HG03280 (cell line): ENCODE data around the gene MKX.
"Not testable (repeated sequence)": the region's sequence is repeated elsewhere in the genome, so short reads cannot be mapped to it uniquely, and the experiment has no call there.

Source experiments
- ATAC-seq: cut with Tn5 transposase; IDR thresholded peaks from one replicate; pipeline ENCODE4 v1.9.1; 2021; ENCODE audit warnings: mild to moderate bottlenecking, moderate library complexity; ENCODE audit not compliant: unreplicated experiment

Gene MKX

DNA sequence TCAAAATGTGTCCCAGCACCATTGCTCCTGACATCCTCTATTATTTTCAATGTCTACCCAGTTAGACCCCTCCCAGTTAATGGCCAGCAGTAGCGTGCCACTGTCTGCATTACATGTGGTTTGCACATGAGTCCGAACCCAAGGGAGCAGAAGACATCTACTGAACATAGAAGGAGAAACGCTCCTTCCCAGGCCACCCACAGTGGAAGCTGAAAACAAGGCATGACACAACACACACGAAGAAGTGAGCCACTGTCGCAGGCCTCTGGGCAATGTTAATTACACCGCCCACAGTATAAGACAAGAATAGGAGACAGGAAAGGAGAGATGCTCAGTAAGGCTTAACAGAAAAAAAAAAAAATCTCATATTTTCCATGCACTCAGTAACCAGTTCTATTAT, 50.5 kb downstream of the MKX start:
- no peak for ATAC-seq

DNA sequence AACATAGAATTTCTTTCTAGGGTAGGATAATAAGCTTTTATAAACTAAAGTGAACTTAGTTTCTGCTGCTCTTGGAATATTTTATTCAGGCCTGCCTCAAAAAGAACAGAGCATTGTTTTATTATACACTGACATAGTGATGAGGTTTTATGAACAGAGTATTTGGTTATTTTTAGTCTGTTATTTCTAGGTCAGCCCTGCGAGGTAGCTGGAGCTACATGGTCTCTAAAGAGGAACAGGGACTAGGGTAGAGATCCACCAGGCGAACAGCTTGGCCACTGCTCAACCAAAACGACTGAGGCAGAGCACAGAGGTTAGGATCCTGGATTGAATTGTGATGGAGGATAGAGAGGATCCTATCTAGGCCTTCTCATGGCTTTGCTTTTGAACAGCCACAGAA, 53.0 kb downstream of the MKX start:
- ATAC-seq, result no peak

DNA sequence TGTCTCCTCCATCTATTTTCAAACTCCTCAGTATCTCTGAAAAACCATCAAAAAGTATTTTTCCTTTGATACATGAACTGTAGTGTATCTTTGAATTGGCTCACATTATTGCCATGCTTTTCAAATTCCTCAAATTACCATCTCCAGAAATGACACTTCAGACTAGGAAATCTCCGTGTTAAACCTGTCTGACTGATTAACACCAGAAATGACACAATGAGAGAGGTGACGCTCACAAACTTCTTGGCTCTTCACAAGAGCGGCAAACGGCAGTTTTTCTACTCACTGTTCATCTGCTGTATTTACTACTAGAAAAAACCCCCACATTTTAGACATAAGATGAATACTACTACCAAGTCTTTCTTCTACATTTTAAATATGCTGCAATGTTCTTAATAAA, 56.6 kb downstream of the MKX start:
- ATAC-seq, result no peak

DNA sequence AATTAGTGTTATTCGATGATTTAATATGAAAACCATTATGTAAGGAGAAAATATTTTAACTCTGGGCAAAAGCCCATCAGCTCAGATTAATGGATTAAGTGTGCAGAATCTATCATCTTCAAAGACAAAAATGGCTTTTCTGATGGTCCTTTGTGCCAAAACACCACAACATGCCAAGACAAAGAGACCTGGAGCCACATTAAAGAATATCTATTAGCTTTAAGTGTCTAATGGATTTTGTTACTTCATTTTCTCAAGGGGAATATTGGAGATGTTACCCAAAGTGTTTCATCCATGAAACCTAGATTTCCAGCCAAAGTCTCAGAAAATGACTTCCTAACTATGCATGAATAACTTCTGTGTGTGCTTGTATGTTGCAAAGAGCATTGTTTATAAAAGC, 57.3 kb downstream of the MKX start:
- no peak for ATAC-seq

DNA sequence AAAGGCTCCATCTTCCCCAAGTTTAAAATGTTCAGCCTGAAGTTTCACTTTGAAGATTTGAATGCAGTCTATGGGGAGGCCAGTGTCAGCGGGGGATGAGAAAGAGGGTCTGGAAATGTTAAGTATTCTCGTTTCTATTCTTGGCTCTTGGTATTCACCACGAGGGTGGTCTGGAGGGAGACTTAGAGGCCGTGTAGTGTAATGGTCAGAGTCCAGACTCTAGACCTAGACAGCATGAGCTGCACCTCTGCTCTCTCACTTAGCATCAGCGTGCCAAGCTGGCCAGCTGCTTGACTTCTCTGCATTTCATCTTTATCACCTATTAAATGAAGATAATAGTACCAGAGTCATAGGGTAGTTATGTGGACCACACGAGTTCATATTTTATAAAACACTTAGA, 57.9 kb downstream of the MKX start:
- ATAC-seq, result no peak

DNA sequence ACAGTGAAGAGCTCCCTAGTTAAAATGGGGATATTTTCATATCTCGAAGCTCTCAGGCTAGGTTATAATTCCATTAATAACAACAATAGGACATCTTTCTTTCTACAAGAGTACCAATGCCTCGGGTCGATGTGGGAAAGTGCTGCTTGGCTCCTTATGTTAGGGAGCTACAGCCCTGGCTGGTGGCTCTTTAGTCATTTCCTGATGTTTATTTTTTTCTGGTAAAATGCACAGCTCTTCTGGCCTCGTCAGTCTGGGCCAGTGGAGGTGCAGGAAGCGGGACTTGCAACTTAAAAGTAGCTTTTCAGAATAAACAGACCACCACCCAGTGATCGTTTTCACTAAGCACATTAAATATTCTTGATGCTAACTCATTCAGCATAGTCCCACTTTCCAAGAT, 58.3 kb downstream of the MKX start:
- ATAC-seq, result no peak

DNA sequence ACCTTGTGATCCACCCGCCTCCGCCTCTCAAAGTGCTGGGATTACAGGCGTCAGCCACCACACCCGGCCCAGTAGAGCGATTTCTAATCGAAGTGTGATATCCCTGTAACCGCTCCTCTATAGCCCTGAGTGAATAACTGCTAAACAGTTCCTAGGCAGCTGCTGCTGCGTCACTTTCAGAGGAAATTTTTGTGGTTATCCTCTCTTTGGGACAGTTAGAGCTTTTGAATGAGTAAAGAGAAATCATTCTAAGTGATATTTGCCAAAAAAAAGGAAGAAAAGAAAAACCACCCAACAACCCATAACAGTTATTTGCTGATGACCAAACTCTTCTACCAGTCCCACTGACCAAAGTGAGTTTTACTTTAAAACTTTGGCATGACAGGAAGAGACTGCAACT, 59.9 kb downstream of the MKX start:
- no peak for ATAC-seq

DNA sequence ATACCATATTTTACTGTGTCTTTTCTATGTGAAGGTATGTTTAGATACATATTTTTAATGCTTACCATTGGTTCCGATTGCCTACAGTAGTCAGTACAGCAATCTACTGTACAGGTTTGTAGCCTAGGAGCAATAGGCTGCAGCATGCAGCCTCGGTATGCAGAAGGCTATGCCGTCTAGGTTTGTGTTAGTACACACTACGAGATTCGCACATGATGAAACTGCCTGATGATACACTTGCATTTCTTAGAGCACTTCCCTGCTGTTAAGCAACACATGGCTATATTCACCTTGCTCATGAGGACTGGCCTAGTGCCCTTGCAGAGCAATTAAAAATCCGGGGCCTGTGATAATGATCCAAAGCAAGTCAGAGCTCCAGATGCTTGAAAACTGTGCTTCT, 62.4 kb downstream of the MKX start:
- no peak for ATAC-seq

DNA sequence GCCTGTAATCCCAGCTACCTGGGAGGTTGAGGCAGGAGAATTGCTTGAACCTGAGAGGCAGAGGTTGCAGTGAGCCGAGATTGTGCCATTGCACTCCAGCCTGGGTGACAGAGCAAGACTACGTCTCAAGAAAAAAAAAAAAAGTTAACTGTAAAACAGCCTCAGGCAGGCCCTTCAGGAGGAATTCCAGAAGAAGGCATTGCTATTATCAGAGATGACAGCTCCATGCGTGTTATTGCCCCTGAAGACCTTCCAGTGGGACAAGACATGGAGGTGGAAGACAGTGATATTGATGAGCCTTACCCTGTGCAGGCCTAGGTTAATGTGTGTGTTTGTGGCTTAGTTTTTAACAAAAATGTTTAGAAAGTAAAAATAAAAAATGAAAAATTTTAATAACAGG, 63.8 kb downstream of the MKX start:
- not testable (repeated sequence) for ATAC-seq

DNA sequence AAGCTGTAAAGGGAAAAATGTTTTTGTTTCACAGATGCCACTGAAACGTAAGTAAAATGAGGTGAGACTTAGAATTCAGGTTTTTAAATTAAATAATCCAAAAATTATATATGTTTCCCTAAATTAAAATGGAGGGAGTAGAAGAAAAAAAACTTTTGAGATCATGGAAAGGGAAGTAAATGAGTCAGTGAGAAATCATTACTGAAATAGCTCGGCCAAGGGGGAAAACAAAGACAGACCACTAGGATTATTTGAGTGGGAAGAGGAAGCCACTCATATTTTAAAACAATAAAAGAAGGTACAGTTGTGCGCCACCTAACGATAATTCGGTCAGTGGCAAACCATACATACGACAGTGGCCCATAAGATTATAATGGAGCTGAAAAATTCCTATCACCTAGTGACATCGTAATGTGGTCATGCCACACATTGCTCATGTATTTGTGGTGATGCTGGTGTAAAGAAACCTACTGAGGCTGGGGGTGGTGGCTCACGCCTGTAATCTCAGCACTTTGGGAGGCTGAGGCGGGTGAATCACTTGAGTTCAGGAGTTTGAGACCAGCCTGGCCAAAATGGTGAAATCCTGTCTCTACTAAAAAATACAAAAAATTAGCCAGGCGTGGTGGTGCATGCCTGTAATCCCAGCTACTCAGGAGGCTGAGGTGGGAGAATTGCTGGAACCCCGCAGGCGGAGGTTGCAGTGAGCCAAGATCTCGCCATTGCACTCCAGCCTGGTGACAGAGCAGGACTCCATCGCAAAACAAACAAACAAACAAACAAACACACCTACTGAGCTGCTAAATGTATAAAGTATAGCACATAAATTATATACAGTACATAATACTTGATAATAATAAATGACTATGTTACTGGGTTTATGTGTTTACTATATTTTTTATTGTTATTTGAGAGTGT, 64.7 kb downstream of the MKX start:
- no peak for ATAC-seq

DNA sequence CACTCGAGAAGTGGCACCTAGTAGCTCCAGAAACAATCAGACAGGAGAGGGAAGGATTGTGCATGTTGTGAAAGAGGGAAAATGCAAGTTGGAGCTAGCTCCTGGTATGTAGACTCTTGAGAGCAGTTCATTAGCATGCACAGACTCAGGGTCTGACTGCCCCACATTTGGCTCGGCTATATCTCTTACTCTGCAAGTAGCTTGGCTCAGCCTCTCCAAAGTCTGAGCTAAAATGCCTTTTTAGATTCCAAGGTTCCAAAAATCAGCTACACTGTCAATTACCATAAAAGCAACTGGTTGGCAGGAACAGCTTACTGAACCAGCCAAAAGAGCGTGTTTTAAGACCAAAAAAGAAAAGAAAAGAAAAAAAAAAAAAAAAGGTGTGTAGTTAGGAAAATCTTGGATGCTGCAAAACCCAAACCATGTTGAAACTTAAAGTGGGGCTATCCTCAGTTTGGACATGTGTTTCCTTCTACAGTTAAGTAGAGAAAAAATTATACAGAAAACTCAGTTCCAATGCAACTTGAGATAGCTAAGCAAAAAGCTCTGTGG, 65.5 kb downstream of the MKX start:
- no peak for ATAC-seq

DNA sequence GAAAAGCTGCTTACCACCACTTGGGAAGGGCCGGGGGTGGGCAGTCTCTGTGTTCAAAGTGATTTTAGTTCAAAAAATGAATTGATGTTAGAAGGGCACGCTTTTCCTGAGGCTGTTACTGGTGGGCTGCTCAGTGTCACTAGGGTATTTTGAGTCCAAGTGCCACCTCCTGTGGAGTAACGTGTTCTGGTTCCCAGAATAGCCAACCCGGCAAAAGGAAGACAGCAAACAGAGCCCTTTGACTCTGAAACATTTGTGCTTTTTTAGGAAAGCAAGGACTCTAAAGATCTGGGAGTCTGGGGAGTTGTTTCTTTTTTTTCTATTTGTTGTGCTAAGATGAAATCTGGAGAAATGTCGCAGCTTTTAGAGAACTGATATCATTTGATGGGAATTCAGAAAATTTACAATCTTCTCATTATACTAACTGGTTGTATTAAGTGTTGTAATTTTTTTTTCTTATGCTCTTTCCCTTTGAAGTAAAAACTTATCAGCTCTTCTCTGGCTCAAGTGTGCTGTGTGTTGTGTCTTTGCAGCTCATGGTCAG, 66.2 kb downstream of the MKX start:
- ATAC-seq, result no peak

DNA sequence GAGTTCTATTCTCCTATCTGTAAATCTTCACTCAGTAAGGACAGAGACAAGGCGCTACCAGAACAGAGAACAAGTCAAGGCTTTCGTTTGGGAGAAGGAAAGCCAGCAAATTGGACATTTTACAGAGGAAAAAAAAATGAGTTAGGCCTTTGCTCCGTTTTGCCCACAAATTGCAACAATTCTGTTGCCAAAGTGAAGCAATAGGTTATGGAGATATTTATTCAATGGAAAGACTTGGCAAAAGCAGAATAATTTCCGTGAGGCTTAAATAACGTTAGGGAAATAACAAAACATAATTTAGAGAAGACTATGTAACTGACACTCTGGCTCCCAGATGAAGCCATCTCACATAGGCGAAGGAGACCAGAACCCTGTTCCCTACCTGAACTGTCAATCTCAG, 67.5 kb downstream of the MKX start:
- no peak for ATAC-seq

DNA sequence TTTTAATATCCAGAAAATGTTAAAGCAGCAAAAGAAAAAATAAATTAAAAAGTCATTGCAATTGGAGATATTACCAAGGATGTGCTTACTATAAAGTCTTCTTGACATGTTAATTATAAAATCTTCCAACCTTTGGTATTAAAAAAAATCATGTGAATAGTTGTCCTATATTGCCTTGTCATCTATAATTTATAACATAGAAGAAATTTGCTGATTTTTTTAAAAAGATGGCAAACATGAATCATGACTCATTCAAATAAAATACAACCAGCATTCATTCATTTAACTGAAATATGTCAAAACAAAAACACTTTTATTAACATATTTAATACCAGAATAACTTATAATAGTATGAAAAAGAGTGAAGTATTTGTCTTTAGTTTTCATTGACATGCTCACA, 72.6 kb downstream of the MKX start:
- no peak for ATAC-seq

DNA sequence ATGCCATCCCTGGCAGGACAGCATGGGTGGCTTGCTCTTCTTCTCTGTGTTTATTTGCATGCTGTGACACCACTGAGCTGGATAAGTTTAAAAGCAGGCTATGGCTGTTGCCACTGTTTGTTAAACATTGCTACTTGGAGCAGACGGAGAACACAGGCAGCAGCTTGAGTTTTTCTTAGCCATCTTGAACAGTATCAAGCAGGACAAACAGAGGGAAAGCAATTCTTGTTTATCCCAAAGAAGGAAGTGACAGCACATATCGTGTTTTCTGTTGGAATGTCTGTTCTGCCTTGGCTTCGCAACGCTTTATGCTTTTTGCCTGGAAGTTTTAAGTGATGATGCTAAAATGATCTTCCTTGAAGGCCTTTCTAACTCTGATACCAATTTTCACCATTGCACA, 73.8 kb downstream of the MKX start:
- no peak for ATAC-seq

DNA sequence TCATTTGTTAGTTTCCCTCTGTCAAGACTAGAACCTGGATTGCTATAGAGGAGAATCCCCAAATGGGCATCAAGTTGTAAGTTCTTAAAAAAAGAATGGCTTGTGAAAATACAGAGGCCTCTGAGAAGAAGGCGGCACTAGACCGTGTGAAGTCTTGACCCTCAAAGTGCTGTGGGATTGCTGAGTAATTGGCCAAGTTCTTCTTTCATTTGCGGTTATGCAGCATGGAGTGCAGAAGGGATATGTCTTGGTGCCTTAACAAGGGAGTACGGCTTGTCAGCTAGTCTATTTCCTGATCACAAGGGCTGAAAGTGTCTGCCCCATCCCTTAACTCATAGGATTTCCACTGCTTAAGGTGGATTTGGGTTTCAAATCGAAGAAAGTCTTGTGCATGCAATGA, 81.2 kb downstream of the MKX start:
- ATAC-seq, result no peak

DNA sequence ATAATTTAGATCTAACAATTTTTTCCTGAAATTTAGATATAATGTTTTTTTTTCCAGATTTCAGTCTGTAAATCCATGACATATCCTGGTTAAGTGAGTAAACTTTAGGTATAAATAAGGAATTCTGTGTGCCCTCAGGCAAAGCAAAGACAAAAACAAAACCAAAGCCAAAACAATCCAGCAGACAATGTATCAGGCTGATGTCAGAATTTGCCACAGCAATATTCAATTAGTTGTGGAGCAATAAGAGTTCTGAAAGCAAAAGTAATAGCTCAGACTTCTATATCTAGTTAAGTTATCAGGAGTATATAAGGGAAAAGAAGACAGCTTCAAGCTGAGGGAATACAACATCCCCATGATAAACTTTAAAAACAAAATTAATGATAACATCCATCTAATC, 82.0 kb downstream of the MKX start:
- ATAC-seq, result no peak

DNA sequence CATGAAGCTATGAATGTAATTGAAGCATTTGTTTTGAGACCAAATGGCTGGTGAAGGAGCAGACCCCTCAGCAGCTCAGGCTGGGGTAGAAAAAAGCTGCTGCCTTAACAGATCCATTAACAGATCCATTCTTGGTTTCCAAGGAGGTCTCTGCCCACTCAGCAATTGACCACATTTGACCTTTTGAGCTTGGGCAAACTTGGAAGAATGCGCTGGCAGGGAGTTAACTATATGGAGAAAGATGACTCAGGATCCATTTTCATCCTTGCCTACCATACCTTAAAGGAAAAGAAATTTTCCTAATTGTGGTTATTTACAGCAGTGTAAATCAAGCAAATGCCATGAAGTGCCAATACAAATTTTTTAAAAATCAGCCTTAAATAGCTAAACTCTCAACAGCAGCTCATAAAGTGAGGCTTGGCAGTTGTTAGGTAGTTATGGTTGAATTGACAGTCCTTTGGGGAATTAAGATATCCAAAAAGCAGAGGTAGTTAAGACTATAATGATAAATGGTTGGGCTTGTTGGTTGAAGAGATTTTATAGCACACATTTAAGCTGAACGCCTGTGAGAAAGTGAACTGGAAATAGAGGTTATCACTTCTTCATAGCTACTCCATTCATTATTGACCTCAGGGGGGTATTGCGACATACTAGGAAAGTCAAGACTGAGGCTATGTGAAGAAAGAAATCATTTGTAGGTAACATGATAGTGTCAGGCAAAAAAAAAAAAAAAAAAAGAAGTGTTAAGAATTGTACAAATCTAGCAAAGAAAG, 83.9 kb downstream of the MKX start:
- no peak for ATAC-seq

DNA sequence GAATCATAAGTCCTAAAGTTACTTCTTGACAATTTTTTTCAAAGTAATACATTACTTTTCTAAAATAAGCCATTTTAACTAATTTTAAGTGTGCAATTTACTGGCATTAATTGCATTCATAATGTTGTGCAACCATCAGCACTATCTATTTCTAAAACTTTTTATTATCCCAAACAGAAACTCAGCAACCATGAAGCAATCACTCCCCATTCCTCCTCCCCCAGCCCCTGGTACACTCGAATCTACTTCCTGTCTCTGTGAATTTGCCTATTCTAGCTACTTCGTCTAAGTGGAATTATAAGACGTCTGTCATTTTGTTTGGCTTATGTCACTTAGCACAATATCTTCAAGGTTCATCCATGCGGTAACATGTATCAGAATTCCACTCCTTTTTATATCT, 84.9 kb downstream of the MKX start:
- no peak for ATAC-seq

DNA sequence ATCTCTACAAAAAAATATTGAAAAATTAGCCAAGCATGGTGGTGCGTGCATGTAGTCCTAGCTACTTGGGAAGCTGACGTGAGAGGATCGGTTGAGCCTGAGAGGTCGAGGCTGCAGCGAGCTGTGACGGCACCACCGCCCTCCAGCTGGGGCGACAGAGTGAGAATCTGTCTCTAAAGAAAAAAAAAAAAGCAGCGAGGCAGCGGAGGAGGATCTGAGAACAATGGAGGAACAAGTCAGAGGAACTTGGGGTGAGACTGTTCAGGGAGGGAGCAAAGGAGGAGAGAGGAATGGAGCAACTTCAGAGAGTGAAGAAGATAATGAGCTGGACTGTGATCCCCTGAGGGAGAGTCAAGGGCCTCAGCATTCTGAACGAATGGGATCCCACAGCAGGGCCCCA, 85.4 kb downstream of the MKX start:
- no peak for ATAC-seq

DNA sequence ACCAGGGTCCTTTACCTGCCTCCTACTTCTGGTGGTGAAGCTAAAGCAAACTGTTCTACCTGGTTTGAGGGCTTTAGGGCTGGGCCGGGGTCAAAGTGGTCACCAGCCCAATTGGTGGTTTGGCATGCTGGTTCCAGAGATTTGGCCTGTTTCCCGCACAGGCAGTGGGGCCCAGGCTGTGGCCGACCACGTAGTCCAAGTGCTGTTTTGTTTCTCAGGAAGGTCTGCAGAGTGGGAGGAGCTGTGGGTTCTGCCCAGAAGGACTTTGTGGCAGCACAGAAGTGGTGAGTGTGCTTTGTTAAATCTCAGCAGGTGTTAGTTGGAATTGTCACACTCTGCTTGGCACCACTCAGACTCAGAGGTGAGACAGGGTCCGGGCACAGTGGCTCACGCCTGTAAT, 85.8 kb downstream of the MKX start:
- ATAC-seq, result no peak

DNA sequence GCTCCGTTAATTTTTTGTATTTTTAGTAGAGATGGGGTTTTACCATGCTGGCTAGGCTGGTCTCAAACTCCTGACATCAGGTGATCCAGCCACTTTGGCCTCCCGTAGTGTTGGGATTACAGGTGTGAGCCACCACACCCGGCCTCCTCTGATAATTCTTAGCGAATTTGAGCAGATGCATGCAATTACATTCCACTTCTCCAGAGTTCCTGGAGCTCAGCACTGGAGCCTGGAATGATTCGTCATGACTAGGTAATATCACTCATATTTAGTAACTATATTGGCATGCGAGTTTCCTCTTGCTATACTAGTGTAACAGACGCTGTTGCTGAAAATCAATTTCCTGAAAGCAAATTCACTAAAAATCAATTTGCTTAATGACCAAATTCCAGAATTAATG, 86.8 kb downstream of the MKX start:
- no peak for ATAC-seq
